Stimulated activated CD8-positive, alpha-beta memory T cell treated with anti-CD3 and anti-CD28 coated beads, Interleukin-7, amount 100 ng/mL, for 24 hours (primary cell): ENCODE data around the gene SPATA31C1.
"Not testable (repeated sequence)": the region's sequence is repeated elsewhere in the genome, so short reads cannot be mapped to it uniquely, and the experiment has no call there.

Experiments used
- DNase-seq: peaks from one replicate; pipeline ENCODE4 v3.0.0-alpha.2; 2020; ENCODE audit warnings: low read depth

SPATA31C1 gene

DNA sequence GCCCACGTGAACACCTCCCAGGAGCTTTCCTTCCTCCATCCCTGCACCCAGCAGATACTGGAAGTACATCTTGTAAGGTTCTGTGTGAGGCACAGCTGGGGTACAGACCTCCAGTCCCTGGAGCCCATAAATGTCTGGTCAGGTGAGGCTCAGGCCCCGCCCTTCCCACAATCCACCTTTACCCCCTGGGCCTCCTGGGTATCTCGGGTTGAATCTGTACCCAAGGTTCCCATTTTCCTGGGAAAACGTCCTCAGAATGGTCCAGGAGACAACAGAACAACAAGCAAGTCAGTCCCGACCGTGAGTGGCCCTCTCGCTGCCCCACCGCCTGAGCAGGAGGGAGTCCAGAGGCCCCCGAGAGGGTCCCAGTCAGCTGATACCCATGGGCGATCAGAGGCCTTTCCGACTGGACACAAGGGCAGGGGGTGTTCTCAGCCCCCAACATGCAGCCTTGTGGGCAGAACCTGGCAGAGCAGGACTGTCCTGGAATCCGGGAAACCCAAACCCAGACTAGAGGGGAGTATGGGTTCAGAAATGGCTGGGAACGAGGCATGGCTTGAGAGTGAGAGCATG is 30.7 kb upstream of the SPATA31C1 start:
- no peak for DNase-seq

GRCh38 chr9:87887661-87888480 is 29.9 kb upstream of the SPATA31C1 start:
- DNase-seq, result no peak

GRCh38 chr9:87888501-87888900 is 29.3 kb upstream of the SPATA31C1 start:
- no peak for DNase-seq

GRCh38 chr9:87889065-87889881 is 28.5 kb upstream of the SPATA31C1 start:
- no peak for DNase-seq

DNA sequence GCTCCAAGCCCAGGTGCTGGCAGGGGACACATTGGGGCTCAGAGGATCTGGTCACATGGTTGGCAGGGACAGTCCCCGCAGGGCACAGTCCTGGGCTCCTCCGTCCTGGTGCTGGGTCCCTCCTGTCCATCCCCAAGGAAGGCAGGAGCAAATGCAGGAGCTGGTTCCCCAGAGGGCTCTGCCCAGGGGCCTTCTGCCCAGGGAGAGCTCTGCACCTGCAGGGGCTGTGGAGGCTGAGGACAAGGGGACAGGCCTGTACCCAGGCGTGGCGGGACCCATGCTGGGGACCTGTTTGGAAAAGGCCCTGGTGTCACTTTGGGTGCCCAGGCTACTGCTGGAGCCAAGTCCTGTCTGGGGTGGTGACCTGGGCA is 27.9 kb upstream of the SPATA31C1 start:
- DNase-seq, result no peak

DNA sequence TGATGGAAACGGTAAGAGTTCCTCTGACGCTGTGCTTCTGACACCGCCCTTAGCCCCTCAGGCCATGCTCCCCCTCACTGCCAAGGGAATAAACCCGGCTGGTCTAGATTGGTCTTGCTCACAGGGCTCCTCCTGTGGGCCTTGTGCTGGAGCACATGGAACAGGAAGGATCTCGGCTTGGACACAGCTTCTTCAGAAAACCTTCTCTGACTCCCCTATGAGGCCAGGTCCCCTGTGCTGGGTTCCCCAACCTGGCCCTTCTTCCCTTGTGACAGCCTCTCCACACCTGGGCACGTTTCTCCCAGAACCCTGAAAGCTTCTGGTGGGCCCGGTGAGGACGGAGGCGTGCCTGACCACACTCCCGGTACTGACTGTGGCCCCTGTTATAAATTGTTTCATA is 26.9 kb upstream of the SPATA31C1 start:
- DNase-seq, result no peak

DNA sequence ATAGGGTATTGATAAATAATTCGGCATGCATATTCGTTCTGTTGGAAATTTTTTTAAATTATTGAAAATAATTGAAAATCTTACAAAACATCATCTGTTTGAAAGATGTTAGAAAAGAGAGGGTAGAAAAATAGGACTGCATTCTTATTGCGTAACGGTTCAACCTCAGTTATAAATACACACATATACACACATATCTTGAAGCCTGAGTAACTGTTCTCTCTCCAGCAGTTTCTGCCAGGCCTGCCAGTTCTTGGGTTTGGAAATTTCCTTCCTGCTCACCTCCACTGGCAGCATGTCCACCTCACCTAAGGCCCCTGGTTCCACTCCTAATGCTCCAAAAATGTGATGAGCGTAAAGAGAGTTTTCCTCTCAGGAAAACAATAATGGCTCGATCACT is 26.0 kb upstream of the SPATA31C1 start:
- DNase-seq, result no peak

GRCh38 chr9:87892956-87893355 is 24.8 kb upstream of the SPATA31C1 start:
- no peak for DNase-seq

GRCh38 chr9:87894998-87895625 is 22.6 kb upstream of the SPATA31C1 start:
- no peak for DNase-seq

- DNase-seq, result no peak
Measured at GRCh38 chr9:87896891-87897290, 20.9 kb upstream of the SPATA31C1 start.

- DNase-seq, result no peak
Measured at GRCh38 chr9:87898151-87898550, 19.6 kb upstream of the SPATA31C1 start.

DNA sequence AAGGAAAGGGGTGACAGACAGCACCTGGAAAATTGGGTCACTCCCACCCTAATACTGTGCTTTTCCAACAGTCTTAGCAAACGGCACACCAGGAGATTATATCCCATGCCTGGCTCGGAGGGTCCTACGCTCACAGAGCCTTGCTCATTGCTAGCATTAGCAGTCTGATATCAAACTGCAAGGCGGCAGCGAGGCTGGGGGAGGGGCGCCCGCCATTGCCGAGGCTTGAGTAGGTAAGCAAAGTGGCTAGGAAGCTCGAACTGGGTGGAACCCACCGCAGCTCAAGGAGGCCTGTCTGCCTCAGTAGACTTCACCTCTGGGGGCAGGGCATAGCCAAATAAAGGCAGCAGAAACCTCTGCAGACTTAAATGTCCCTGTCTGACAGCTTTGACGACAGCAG is 15.4 kb upstream of the SPATA31C1 start:
- DNase-seq, result not testable (repeated sequence)

GRCh38 chr9:87909310-87910041 is 8.3 kb upstream of the SPATA31C1 start:
- no peak for DNase-seq

DNA sequence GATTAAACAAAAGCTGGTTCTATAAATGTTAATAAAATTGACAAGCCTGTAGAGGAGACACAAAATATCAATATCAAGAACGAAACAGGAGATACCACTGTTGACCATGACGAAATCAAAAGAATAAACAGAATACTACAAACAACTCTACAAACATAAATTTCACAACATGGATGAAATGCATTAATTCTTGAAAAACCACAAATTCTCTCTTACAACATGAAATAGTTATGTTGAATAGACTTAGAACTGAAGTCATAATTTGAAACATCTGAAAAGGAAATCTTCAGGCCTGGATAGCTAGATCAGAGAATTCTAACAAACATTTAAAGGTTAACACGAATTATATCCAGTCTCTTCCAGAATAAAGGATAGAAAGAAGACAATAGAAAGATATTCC is 6.9 kb upstream of the SPATA31C1 start:
- DNase-seq, result no peak

GRCh38 chr9:87919013-87919412 is 1.3 kb downstream of the SPATA31C1 start:
- DNase-seq, result not testable (repeated sequence)

- not testable (repeated sequence) for DNase-seq
Measured at GRCh38 chr9:87921561-87921960, 3.8 kb downstream of the SPATA31C1 start.

DNA sequence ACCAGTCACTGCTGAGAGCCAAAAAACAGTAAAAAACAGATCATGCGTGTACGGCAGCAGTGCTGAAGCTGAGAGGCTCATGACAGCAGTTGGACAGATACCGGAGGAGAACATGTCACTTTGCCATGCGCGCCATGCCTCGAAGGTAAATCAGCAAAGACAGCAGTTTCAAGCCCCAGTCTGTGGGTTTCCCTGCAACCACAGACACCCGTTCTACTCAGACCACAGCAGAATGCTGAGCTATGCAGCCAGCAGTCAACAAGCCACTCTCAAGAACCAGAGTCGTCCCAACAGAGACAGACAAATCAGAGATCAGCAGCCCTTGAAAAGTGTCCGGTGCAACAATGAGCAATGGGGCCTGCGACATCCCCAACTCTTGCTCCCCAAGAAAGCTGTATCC is 5.2 kb downstream of the SPATA31C1 start:
- not testable (repeated sequence) for DNase-seq

DNA sequence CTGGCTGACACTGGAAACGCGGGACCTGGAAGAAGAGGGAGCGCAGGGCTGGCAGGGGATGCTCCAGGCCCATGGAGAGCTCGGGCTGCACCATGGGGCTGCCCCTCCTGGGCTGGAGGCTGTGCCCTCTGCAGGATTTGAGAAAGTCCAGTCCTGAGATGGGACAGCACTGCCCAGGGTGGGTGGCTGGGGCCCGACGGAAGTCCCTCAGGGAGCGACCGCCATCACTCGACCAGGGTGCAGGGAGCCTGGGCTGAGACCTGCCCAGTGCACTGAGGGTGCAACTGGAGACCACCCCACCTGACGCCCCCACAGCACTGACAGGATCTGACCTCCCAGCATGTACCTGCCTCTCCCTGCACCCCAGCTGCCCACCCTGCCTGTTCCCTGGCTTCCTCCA is 7.1 kb downstream of the SPATA31C1 start:
- DNase-seq, result not testable (repeated sequence)

GRCh38 chr9:87929152-87929551 is 11.4 kb downstream of the SPATA31C1 start:
- not testable (repeated sequence) for DNase-seq

- DNase-seq, result not testable (repeated sequence)
Measured at GRCh38 chr9:87934444-87934843, 16.7 kb downstream of the SPATA31C1 start.

GRCh38 chr9:87937352-87937751 is 19.6 kb downstream of the SPATA31C1 start:
- not testable (repeated sequence) for DNase-seq

- not testable (repeated sequence) for DNase-seq
Measured at GRCh38 chr9:87937918-87938317, 20.2 kb downstream of the SPATA31C1 start.
